ACHN (cell line): ENCODE results near the gene RNF212.
A peak's percentile ranks its signal among the peaks of the same experiment; 100 is the strongest.

Source experiments
- DNase-seq: peaks from one replicate; pipeline ENCODE4 v3.0.0-alpha.2; 2015
- in situ Hi-C: cut with HindIII; loops from 2 replicates; pipeline ENCODE4 v1.10.0; 2017; ENCODE audit warnings: low sequenced_read_pairs, low pct_ligation_motif_present, low pct_unique_long_range_greater_than_20kb

RNF212 gene

GRCh38 chr4:1043651-1044468 lies 69.5 kb downstream of the RNF212 start:
- DNase-seq: peak; percentile 97
- in situ Hi-C loops: no loop called here

GRCh38 chr4:1043162-1043561 lies 70.2 kb downstream of the RNF212 start:
- in situ Hi-C loops: no loop called here
- no peak for DNase-seq

GRCh38 chr4:1042352-1043055 lies 70.9 kb downstream of the RNF212 start:
- in situ Hi-C loops: no loop called here
- no peak for DNase-seq

- in situ Hi-C loops: no loop called here
- no peak for DNase-seq
These were observed 71.4 kb downstream of the RNF212 start for GRCh38 chr4:1041936-1042330.

- in situ Hi-C loops: no loop called here
- DNase-seq: peak; percentile 58
These were observed 72.0 kb downstream of the RNF212 start for GRCh38 chr4:1041147-1041935.

- DNase-seq: no peak
- in situ Hi-C loops: no loop called here
These were observed 72.8 kb downstream of the RNF212 start for GRCh38 chr4:1040344-1041146.

GRCh38 chr4:1039493-1040343 lies 73.6 kb downstream of the RNF212 start:
- in situ Hi-C loops: no loop called here
- DNase-seq: no peak

GRCh38 chr4:1038948-1039492 lies 74.3 kb downstream of the RNF212 start:
- DNase-seq: no peak
- in situ Hi-C loops: no loop called here

- no peak for DNase-seq
- in situ Hi-C loops: no loop called here
These were observed 76.2 kb downstream of the RNF212 start for GRCh38 chr4:1036976-1037810.

GRCh38 chr4:1036095-1036494 lies 77.3 kb downstream of the RNF212 start:
- DNase-seq: no peak
- in situ Hi-C loops: no loop called here

- no peak for DNase-seq
- in situ Hi-C loops: no loop called here
These were observed 77.9 kb downstream of the RNF212 start for GRCh38 chr4:1035510-1035909.

- DNase-seq: no peak
- in situ Hi-C loops: no loop called here
These were observed 79.4 kb downstream of the RNF212 start for GRCh38 chr4:1033840-1034551.

- DNase-seq: no peak
- in situ Hi-C loops: no loop called here
These were observed 80.5 kb downstream of the RNF212 start for GRCh38 chr4:1032861-1033260.

- in situ Hi-C loops: no loop called here
- DNase-seq: no peak
These were observed 81.2 kb downstream of the RNF212 start for GRCh38 chr4:1031956-1032795.

GRCh38 chr4:1031346-1031745 lies 82.0 kb downstream of the RNF212 start:
- DNase-seq: no peak
- in situ Hi-C loops: no loop called here
